ENCODE measurements around the gene CIAO1.

GRCh38 chr2:96250188-96250587 is 15.8 kb upstream of the CIAO1 start:
- no peak for TF ChIP-seq CTCF (IDR thresholded peaks at IDR 0.05)
- TF ChIP-seq POLR2A (IDR thresholded peaks at IDR 0.05): no peak
- no peak for TF ChIP-seq POLR2AphosphoS5 (IDR thresholded peaks at IDR 0.05)

All from prostate gland (tissue), 2 donors.